ENCODE measurements around the gene OLFML1.

DNA sequence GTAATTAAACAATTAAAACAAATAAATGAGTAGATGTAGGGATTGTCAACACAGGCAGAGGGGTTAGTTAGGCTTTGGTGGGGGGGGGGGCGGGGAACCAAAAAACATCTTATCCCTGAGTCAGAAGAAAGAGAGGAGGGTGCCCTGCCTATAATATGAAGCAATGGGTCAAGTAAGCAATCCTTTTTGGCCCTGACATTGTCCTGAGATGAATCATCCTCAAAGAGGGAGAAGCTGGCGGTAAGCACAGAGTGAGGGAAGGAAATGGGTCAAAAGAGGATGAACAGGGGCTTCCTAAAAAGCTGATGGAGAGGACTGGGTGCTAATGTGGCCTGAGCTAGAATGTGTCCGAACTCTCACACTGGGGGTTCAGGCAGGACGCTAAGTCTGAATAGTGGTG is 4.7 kb downstream of the OLFML1 start:
- TF ChIP-seq, protein P1, sequence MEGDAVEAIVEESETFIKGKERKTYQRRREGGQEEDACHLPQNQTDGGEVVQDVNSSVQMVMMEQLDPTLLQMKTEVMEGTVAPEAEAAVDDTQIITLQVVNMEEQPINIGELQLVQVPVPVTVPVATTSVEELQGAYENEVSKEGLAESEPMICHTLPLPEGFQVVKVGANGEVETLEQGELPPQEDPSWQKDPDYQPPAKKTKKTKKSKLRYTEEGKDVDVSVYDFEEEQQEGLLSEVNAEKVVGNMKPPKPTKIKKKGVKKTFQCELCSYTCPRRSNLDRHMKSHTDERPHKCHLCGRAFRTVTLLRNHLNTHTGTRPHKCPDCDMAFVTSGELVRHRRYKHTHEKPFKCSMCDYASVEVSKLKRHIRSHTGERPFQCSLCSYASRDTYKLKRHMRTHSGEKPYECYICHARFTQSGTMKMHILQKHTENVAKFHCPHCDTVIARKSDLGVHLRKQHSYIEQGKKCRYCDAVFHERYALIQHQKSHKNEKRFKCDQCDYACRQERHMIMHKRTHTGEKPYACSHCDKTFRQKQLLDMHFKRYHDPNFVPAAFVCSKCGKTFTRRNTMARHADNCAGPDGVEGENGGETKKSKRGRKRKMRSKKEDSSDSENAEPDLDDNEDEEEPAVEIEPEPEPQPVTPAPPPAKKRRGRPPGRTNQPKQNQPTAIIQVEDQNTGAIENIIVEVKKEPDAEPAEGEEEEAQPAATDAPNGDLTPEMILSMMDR (IDR thresholded peaks at IDR 0.05; ENCODE audit: low read depth, low read length), result no peak
- no peak for TF ChIP-seq EZH2phosphoT487 (IDR thresholded peaks at IDR 0.05; ENCODE audit: low read depth)

All from OCI-LY3 (cell line).